Neuronal stem cell (in vitro differentiated cells): ENCODE measurements around the gene KSR2.
A peak's percentile ranks its signal among the peaks of the same experiment; 100 is the strongest.

Experiments
- DNase-seq: peaks from one replicate; pipeline ENCODE4 v3.0.0-alpha.2; 2013; ENCODE audit warnings: low spot score
- H2AFZ ChIP-seq: one replicate; pipeline ENCODE4 v1.6.1; 2013; ENCODE audit warnings: mild to moderate bottlenecking, low read length, inconsistent platforms
- H2AK5ac ChIP-seq: 2 replicates; pipeline ENCODE4 v1.6.1; 2013; ENCODE audit warnings: low read depth, mild to moderate bottlenecking, inconsistent platforms, low read length, moderate library complexity, mixed read lengths
- H2BK120ac ChIP-seq: 2 replicates; pipeline ENCODE4 v1.6.1; 2013; ENCODE audit warnings: low read depth, mild to moderate bottlenecking, inconsistent platforms, low read length, moderate library complexity, mixed read lengths
- H2BK12ac ChIP-seq: one replicate; pipeline ENCODE4 v1.6.1; 2013; ENCODE audit warnings: low read length, inconsistent platforms
- H2BK15ac ChIP-seq: 2 replicates; pipeline ENCODE4 v1.6.1; 2013; ENCODE audit warnings: mild to moderate bottlenecking, low read length, inconsistent platforms, mixed read lengths
- H2BK5ac ChIP-seq: one replicate; pipeline ENCODE4 v1.6.1; 2013; ENCODE audit warnings: inconsistent platforms, mild to moderate bottlenecking, low read length, moderate library complexity
- H3K14ac ChIP-seq: one replicate; pipeline ENCODE4 v1.6.1; 2013; ENCODE audit warnings: low read length, inconsistent platforms
- H3K18ac ChIP-seq: 2 replicates; pipeline ENCODE4 v1.6.1; 2013; ENCODE audit warnings: low read length, inconsistent platforms
- H3K23ac ChIP-seq: 2 replicates; pipeline ENCODE4 v1.6.1; 2013; ENCODE audit warnings: low read depth, mild to moderate bottlenecking, mixed read lengths, low read length, inconsistent platforms; ENCODE audit not compliant: poor library complexity
- H3K27ac ChIP-seq: replicated peaks from 3 replicates; pipeline ENCODE4 v1.5.1; 2013; ENCODE audit warnings: low read length, inconsistent platforms
- H3K27me3 ChIP-seq, 3 experiments: 2 replicates each; pipeline ENCODE4 v1.6.1; 2013; ENCODE audit warnings: low read length in 3 of 3, mild to moderate bottlenecking in 2 of 3, inconsistent platforms in 1 of 3, low read depth in 1 of 3, mixed read lengths in 1 of 3, moderate library complexity in 1 of 3; ENCODE audit not compliant: control insufficient read depth in 3 of 3, insufficient read depth in 3 of 3
- H3K36me3 ChIP-seq, 2 donors: replicated peaks in 1 of 2; 2 replicates each; pipeline ENCODE4 v1.6.1; 2013; ENCODE audit warnings: low read length in 2 of 2; ENCODE audit not compliant: control insufficient read depth in 2 of 2, insufficient read depth in 2 of 2
- H3K4ac ChIP-seq: 2 replicates; pipeline ENCODE4 v1.6.1; 2013; ENCODE audit warnings: inconsistent platforms, mild to moderate bottlenecking, low read length, moderate library complexity
- H3K4me1 ChIP-seq, 2 donors: 1 replicate in 1 of 2; 2 replicates in 1 of 2; pipeline ENCODE4 v1.6.1; 2013; ENCODE audit warnings: low read length in 2 of 2, low read depth in 1 of 2; ENCODE audit not compliant: control insufficient read depth in 2 of 2, insufficient read depth in 1 of 2
- H3K4me2 ChIP-seq: one replicate; pipeline ENCODE4 v1.6.1; 2013; ENCODE audit warnings: mild to moderate bottlenecking, low read length, inconsistent platforms; ENCODE audit not compliant: insufficient read depth, poor library complexity, severe bottlenecking
- H3K4me3 ChIP-seq, 2 donors: 2 replicates each; pipeline ENCODE4 v1.5.1; 2013; ENCODE audit warnings: low read length in 2 of 2, mild to moderate bottlenecking in 2 of 2, inconsistent platforms in 1 of 2, moderate library complexity in 1 of 2
- H3K79me1 ChIP-seq: one replicate; pipeline ENCODE4 v1.6.1; 2013; ENCODE audit warnings: low read depth, mild to moderate bottlenecking, inconsistent platforms, low read length, moderate library complexity
- H3K9ac ChIP-seq: one replicate; pipeline ENCODE4 v1.6.1; 2013; ENCODE audit warnings: mild to moderate bottlenecking, low read depth, low read length, inconsistent platforms; ENCODE audit not compliant: poor library complexity
- H3K9me3 ChIP-seq, 2 donors: replicated peaks in 1 of 2; 2 replicates each; pipeline versions ENCODE3 to v1.6.1; 2013; ENCODE audit warnings: low read length in 2 of 2, mild to moderate bottlenecking in 2 of 2, inconsistent platforms in 1 of 2, low read depth in 1 of 2, mixed read lengths in 1 of 2, moderate library complexity in 1 of 2; ENCODE audit not compliant: control insufficient read depth in 2 of 2, insufficient read depth in 1 of 2
- H4K8ac ChIP-seq: one replicate; pipeline ENCODE4 v1.6.1; 2013; ENCODE audit warnings: low read depth, mild to moderate bottlenecking, inconsistent platforms, low read length, moderate library complexity
- H4K91ac ChIP-seq: one replicate; pipeline ENCODE4 v1.6.1; 2013; ENCODE audit warnings: low read length, low read depth, mild to moderate bottlenecking, inconsistent platforms; ENCODE audit not compliant: poor library complexity
- WGBS, 2 donors: extraction: QIAGEN DNeasy Blood & Tissue Kit; methylation state at CpG; one replicate each; pipeline ENCODE4 v1.1.7; 2013; ENCODE audit warnings: missing lambda C conversion rate in 2 of 2, mixed read lengths in 1 of 2; ENCODE audit not compliant: insufficient read length in 2 of 2, insufficient replicate concordance in 1 of 2; ENCODE audit errors: extremely low coverage in 2 of 2; 5-methylcytosine and 5-hydroxymethylcytosine counted together

Gene KSR2

DNA sequence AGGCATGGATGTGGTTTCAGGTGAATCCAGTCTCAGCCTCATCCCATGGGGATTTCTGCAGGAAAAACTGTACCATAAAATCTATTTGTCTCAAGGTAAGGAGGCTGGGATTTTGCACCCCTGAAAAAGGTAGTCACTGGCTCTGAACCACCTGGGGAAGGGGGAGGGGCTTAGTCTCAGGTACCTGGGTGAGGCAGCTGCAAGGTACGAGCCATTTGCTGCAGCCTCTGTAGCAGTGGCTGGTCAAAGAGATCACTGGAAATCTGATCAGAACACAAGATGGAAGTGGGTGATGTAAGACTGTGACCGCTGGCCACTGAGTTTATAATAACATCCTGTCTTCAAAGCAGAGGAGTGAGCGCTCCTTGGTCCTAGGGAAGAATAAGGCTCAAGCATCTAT lies 397.5 kb downstream of the KSR2 start:
- Histone ChIP-seq H2BK5ac (no peak overlapping the region), H3K9ac (no peak overlapping the region), H3K23ac (no peak overlapping the region), H3K14ac (no peak overlapping the region), H3K27ac (no peak overlapping the region), H3K9me3 (no peaks in the 10 kb centered on the region), H3K4ac (no peak overlapping the region), H3K4me3 (no peak overlapping the region), H2AFZ (no peak overlapping the region), H2BK15ac (no peak overlapping the region), H3K27me3 (no peaks in the 10 kb centered on the region), H3K36me3 (no peaks in the 10 kb centered on the region), H3K4me1 (peaks cover 0 to 9% of the 10 kb centered on the region in 2 donors), H3K18ac (no peak overlapping the region), H3K79me1 (no peaks in the 10 kb centered on the region), H2BK12ac (no peak overlapping the region), H2AK5ac (no peak overlapping the region), H2BK120ac (no peak overlapping the region), H4K91ac (no peak overlapping the region), H4K8ac (no peak overlapping the region), H3K4me2 (no peak overlapping the region)
- DNase-seq, result no peak
- no CpG with 5 or more reads among the region's 3 CpGs for WGBS, 2 donors

DNA sequence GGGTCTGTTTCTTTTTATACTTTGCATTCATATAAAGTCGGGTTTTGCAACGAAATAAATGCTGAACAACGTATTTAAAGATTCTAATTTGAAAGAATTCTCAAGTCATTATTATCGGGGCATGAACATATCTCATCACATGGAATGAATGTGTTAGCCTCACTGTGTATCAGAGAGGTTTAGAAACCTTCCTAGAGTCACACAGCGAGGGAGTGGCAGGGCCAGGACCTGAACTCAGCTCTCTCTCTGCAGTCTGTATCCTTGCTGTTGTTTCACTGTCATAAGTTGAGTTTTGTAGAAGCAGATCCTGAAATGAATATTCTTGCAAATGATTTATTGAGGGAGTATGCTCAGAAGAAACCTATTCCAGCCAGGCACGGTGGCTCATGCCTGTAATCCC lies 398.2 kb downstream of the KSR2 start:
- H3K4me2 ChIP-seq, result no peak overlapping the region
- H3K9me3 ChIP-seq, result no peaks in the 10 kb centered on the region
- H3K4ac ChIP-seq, result no peak overlapping the region
- WGBS, 2 donors, result no CpG with 5 or more reads among the region's 6 CpGs
- no peak overlapping the region for H2AK5ac ChIP-seq
- H3K36me3 ChIP-seq, result no peaks in the 10 kb centered on the region
- H3K4me3 ChIP-seq, result no peak overlapping the region
- no peak overlapping the region for H4K8ac ChIP-seq
- DNase-seq, result no peak
- H3K18ac ChIP-seq, result no peak overlapping the region
- H3K14ac ChIP-seq, result no peak overlapping the region
- no peak overlapping the region for H2BK12ac ChIP-seq
- peaks cover 0 to 9% of the 10 kb centered on the region in 2 donors for H3K4me1 ChIP-seq
- H3K27ac ChIP-seq, result no peak overlapping the region
- no peak overlapping the region for H3K23ac ChIP-seq
- no peak overlapping the region for H3K9ac ChIP-seq
- H4K91ac ChIP-seq, result no peak overlapping the region
- H2AFZ ChIP-seq, result no peak overlapping the region
- no peaks in the 10 kb centered on the region for H3K27me3 ChIP-seq
- no peak overlapping the region for H2BK15ac ChIP-seq
- no peak overlapping the region for H2BK5ac ChIP-seq
- H3K79me1 ChIP-seq, result no peaks in the 10 kb centered on the region
- no peak overlapping the region for H2BK120ac ChIP-seq

DNA sequence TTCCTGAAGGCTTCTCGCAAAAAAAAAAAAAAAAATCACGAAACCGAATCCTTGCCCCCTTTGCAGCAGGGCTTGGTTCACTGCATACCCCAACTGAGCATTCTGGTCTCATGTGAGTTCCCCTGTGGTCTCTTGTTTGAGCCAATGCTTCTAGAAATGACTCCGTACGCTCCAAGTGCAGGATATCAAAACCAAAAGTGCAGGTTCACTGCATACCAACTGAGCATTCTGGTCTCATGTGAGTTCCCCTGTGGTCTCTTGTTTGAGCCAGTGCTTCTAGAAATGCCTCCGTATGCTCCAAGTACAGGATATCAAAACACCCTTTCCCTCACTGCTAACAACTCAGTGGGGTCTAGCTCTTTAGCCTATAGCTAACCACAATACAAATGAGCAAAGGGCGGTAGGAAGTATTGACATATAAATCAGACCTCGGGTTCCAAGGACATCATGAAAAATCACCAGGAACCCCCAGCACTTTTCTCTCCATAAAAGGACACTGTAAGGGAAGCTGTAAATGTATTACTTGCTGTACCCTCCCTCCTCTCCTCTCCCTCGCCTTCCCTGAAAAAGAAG lies 401.1 kb downstream of the KSR2 start:
- Histone ChIP-seq H3K9me3 (no peaks in the 10 kb centered on the region), H4K8ac (no peak overlapping the region), H3K14ac (no peak overlapping the region), H3K4me3 (no peak overlapping the region), H4K91ac (no peak overlapping the region), H2AK5ac (no peak overlapping the region), H3K27ac (no peak overlapping the region), H2BK5ac (no peak overlapping the region), H3K4ac (no peak overlapping the region), H3K9ac (no peak overlapping the region), H2BK120ac (no peak overlapping the region), H2BK15ac (no peak overlapping the region), H3K79me1 (no peaks in the 10 kb centered on the region), H3K27me3 (no peaks in the 10 kb centered on the region), H3K18ac (no peak overlapping the region), H2BK12ac (no peak overlapping the region), H3K23ac (no peak overlapping the region), H2AFZ (no peak overlapping the region), H3K36me3 (no peaks in the 10 kb centered on the region), H3K4me1 (peaks cover 0 to 12% of the 10 kb centered on the region in 2 donors), H3K4me2 (no peak overlapping the region)
- DNase-seq, result no peak
- no CpG with 5 or more reads among the region's 9 CpGs for WGBS, 2 donors

DNA sequence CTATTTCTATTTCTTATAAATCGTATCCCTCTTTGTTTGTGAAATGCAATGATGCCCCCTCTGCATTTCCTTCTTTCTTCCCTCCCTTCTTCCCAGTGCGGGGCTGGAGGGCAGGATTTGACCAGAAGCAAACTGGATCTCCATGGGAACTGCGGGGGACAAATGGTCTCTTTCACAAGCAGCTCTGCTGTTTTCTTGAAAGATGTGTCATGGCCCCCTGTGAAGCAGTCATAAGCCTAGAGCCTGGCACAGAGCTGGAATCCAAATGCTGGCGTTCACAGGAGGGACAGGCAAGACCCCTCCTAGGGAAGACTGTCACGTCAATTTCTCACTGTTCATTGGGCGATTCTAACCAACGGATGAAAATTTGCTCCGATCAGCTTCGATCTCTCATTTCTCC lies 403.9 kb downstream of the KSR2 start:
- Histone ChIP-seq H3K9me3 (no peaks in the 10 kb centered on the region), H3K4ac (no peak overlapping the region), H3K18ac (no peak overlapping the region), H3K4me1 (peaks cover 0 to 13% of the 10 kb centered on the region in 2 donors), H2BK15ac (no peak overlapping the region), H3K4me2 (no peak overlapping the region), H2BK12ac (no peak overlapping the region), H3K4me3 (no peak overlapping the region), H3K36me3 (no peaks in the 10 kb centered on the region), H2BK120ac (no peak overlapping the region), H4K91ac (no peak overlapping the region), H3K27ac (no peak overlapping the region), H3K14ac (no peak overlapping the region), H2AFZ (no peak overlapping the region), H3K23ac (no peak overlapping the region), H2BK5ac (no peak overlapping the region), H4K8ac (no peak overlapping the region), H3K9ac (no peak overlapping the region), H3K79me1 (no peaks in the 10 kb centered on the region), H3K27me3 (no peaks in the 10 kb centered on the region), H2AK5ac (no peak overlapping the region)
- WGBS, 2 donors, result no CpG with 5 or more reads among the region's 9 CpGs
- DNase-seq, result peak; percentile 23
